ENCODE measurements around the gene IGIP. TPM values are rescaled to one million over a fixed set of nuclear protein-coding genes. Genes with fewer than 3 reads are reported as not detected.

Gene IGIP
- total RNA-seq, 5 donors from 2014 or later (not counting 1 experiment from before 2014, with no cell fraction given): 4.7 to 11.3 (median 9.7) TPM

DNA sequence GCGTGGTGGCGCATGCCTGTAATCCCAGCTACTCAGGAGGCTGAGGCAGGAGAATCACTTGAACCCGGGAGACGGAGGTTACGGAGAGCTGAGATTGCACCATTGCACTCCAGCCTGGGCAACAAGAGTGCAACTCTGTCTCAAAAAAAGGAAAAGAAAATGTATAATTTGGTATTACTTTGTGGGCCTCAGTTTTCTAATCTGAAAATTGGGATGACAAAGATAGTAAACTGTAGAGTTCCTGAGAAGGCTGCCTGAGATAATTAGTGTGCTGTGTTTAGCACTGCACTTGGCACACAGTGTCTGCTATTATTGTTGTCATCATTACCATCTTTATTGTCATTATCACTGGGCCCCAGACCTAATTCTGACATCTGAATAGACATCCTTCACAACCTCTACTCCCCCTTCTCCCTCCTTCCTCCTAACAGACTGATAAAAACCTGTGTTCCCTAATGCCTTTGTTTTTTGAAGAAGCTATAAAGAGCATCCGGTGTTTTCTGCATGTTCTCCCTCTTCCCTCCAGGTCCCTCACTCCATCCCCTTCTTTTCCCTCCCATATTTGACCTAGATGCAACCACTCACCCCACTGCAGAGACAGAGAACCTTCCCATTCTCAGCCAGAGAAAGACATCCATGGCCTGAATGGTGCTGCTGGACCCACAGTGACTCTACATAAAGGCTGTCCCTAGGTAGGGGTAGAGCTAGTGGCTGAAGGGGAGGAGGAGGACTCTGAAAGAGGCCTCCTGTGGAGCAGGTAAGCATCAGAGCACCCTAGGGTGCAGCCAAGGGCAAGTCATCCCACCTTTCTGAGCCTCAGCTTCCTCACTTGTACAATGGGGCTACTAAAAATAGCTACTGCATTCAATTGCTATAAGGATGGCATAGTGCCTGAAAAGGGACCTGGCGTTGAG, 33.5 kb downstream of the IGIP start:
- no peaks in the 10 kb centered on the region for H3K36me3 ChIP-seq (ENCODE audit: control insufficient read depth in 2 of 2, extremely low read depth in 1 of 2, insufficient read depth in 1 of 2, low read length in 1 of 2)
- ChIA-PET POLR2A (no interaction called here), CTCF (interaction anchor here (0.6 to 1.6 kb wide), 7 partner anchors 14 to 1091 kb away, joined by 3 to 6 read pairs (median 4); no protein-coding TSS in a partner anchor)
- H3K4me3 Mint-ChIP-seq: no peak overlapping the region
- ATAC-seq (replicated peaks in 1 of 4) (no peak), DNase-seq (no peak)
- peaks cover 2 to 4% of the 10 kb centered on the region in 2 donors for H3K27me3 Mint-ChIP-seq
- no peaks in the 10 kb centered on the region for H3K9me3 Mint-ChIP-seq
- H3K4me1 ChIP-seq (ENCODE audit: control insufficient read depth in 1 of 2, extremely low read depth in 1 of 2, insufficient read depth in 2 of 2, low read length in 2 of 2): peaks cover 2 to 10% of the 10 kb centered on the region in 2 experiments
- peaks cover 0 to 6% of the 10 kb centered on the region in 2 experiments for H3K27me3 ChIP-seq (replicated peaks in 1 of 2; ENCODE audit: control insufficient read depth in 2 of 2, extremely low read depth in 1 of 2, insufficient read depth in 2 of 2, low read length in 1 of 2)
- H3K36me3 Mint-ChIP-seq: no peaks in the 10 kb centered on the region
- H3K27ac Mint-ChIP-seq: no peak overlapping the region
- H3K4me1 Mint-ChIP-seq: peaks cover 6 to 11% (median 8%) of the 10 kb centered on the region in 3 donors
- no peaks in the 10 kb centered on the region for H3K9me3 ChIP-seq
- no peak overlapping the region for H3K4me3 ChIP-seq (ENCODE audit: control insufficient read depth in 1 of 2, extremely low read depth in 1 of 2, low read length in 1 of 2)
- 100% methylated on average over 3 of the region's 7 CpGs for whole genome bisulfite sequencing (ENCODE audit: insufficient coverage)
- no peak overlapping the region for H3K27ac ChIP-seq (ENCODE audit: low read length)

DNA sequence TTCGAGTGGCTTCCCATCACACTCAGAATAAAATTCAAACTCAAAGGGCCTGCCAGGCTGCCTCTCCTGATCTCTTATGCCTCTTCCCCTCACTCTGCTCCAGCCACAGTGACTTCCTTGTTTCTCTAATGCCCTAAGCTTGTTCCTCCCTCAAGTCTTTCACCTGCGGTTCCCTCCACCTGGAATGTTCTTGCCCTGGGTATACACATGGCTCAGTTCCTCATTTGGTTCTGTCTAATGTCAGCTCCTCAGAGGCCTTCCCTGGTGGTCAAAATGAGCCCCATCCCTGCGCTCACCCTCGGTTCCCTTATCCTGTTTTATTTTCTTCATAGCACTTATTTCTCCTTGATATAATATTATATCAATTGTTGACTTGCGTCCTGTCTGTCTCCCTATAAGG, 36.5 kb downstream of the IGIP start:
- Histone ChIP-seq H3K27me3 (replicated peaks in 1 of 2; ENCODE audit: control insufficient read depth in 2 of 2, extremely low read depth in 1 of 2, insufficient read depth in 2 of 2, low read length in 1 of 2) (peaks cover 0 to 4% of the 10 kb centered on the region in 2 experiments), H3K36me3 (ENCODE audit: control insufficient read depth in 2 of 2, extremely low read depth in 1 of 2, insufficient read depth in 1 of 2, low read length in 1 of 2) (no peaks in the 10 kb centered on the region), H3K9me3 (no peaks in the 10 kb centered on the region), H3K4me1 (ENCODE audit: control insufficient read depth in 1 of 2, extremely low read depth in 1 of 2, insufficient read depth in 2 of 2, low read length in 2 of 2) (peaks cover 0 to 4% of the 10 kb centered on the region in 2 experiments), H3K27ac (ENCODE audit: low read length) (no peak overlapping the region), H3K4me3 (ENCODE audit: control insufficient read depth in 1 of 2, extremely low read depth in 1 of 2, low read length in 1 of 2) (no peak overlapping the region)
- H3K27ac Mint-ChIP-seq: no peak overlapping the region
- peaks cover 2 to 4% of the 10 kb centered on the region in 2 donors for H3K27me3 Mint-ChIP-seq
- WGBS (ENCODE audit: insufficient coverage): 95% methylated on average over 2 of the region's 5 CpGs
- H3K9me3 Mint-ChIP-seq: no peaks in the 10 kb centered on the region
- H3K4me1 Mint-ChIP-seq: peaks cover 0 to 3% (median 2%) of the 10 kb centered on the region in 3 donors
- ATAC-seq (replicated peaks in 1 of 4) (no peak), DNase-seq (no peak)
- ChIA-PET CTCF (no interaction called here), POLR2A (no interaction called here)
- no peak overlapping the region for H3K4me3 Mint-ChIP-seq
- peaks cover 3% of the 10 kb centered on the region for H3K36me3 Mint-ChIP-seq

DNA sequence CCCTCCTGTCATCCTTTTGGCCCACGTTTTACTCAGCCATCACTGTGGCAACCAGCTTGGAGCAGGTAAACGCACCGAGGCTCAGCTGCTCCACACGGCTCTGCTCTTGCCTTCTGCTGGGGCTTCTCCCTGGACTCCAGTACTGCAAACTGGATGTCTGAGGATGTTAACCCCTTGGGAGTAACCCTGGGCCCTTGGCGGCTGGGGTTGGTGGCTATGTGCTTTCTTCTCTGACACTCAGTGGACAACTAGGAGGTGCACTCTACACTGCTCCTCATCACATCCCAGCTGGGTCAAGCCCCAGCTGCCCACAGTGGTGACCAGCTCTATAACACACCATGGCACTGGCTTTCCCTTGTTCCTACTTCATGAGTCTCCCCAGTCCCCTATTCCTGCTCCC, 37.0 kb downstream of the IGIP start:
- no peak overlapping the region for H3K4me3 ChIP-seq (ENCODE audit: control insufficient read depth in 1 of 2, extremely low read depth in 1 of 2, low read length in 1 of 2)
- Mint-ChIP-seq H3K4me3 (no peak overlapping the region), H3K9me3 (no peaks in the 10 kb centered on the region), H3K27me3 (peaks cover 2 to 4% of the 10 kb centered on the region in 2 donors), H3K4me1 (no peaks in the 10 kb centered on the region), H3K27ac (no peak overlapping the region), H3K36me3 (peaks cover 3% of the 10 kb centered on the region)
- 71% methylated on average over 5 of the region's 5 CpGs for WGBS (ENCODE audit: insufficient coverage)
- POLR2A ChIA-PET: no interaction called here
- CTCF ChIA-PET: no interaction called here
- no peak for ATAC-seq (replicated peaks in 1 of 4)
- no peaks in the 10 kb centered on the region for H3K36me3 ChIP-seq (ENCODE audit: control insufficient read depth in 2 of 2, extremely low read depth in 1 of 2, insufficient read depth in 1 of 2, low read length in 1 of 2)
- H3K27me3 ChIP-seq (replicated peaks in 1 of 2; ENCODE audit: control insufficient read depth in 2 of 2, extremely low read depth in 1 of 2, insufficient read depth in 2 of 2, low read length in 1 of 2): peaks cover 0 to 4% of the 10 kb centered on the region in 2 experiments
- no peaks in the 10 kb centered on the region for H3K4me1 ChIP-seq (ENCODE audit: control insufficient read depth in 1 of 2, extremely low read depth in 1 of 2, insufficient read depth in 2 of 2, low read length in 2 of 2)
- DNase-seq: no peak
- no peak overlapping the region for H3K27ac ChIP-seq (ENCODE audit: low read length)
- no peaks in the 10 kb centered on the region for H3K9me3 ChIP-seq

DNA sequence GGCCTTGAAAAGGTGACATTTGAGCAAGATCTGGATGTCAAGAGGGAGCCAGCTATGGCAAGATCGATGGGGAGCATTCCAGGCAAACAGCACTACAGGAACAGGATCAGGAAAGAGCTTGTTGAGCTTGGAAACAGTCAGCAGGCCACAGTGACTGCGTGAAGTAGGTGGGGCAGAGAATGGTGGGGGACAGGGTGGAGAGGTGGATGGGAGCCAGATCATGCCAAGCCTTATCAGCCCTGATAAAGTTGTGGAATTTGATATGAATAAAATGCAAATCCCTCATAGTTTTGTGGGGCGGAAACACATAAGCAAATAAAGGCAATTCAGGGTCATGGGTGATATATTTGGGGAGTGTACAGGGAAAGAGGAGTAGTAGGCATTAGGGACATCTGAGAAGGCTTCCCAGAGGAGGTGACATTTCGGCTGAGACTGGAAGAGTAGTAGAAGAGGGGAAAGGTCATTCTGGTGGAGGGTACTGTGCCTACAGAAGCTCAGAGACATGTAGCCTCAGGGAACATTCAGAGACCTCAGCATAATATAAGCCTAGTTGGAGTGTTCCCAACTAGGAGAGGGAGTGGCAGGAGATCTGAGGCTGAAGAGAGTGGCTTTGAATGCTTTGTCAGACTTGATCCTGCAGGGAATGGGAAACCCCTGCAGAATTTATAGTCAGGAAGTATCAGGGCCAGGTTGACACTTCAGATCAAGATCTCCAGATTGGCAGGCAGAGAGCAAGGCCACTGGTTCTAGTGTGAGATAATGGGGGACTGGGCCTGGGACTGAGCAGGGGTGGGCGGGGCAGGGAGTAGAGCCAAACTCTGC, 39.6 kb downstream of the IGIP start:
- no peaks in the 10 kb centered on the region for H3K4me1 ChIP-seq (ENCODE audit: control insufficient read depth in 1 of 2, extremely low read depth in 1 of 2, insufficient read depth in 2 of 2, low read length in 2 of 2)
- POLR2A ChIA-PET: no interaction called here
- CTCF ChIA-PET: no interaction called here
- H3K27ac ChIP-seq (ENCODE audit: low read length): no peak overlapping the region
- Mint-ChIP-seq H3K27me3 (peaks cover 2 to 4% of the 10 kb centered on the region in 2 donors), H3K4me1 (no peaks in the 10 kb centered on the region), H3K4me3 (no peak overlapping the region), H3K9me3 (no peaks in the 10 kb centered on the region), H3K27ac (no peak overlapping the region), H3K36me3 (peaks cover 6% of the 10 kb centered on the region)
- ATAC-seq (replicated peaks in 1 of 4): no peak
- peaks cover 0 to 4% of the 10 kb centered on the region in 2 experiments for H3K27me3 ChIP-seq (replicated peaks in 1 of 2; ENCODE audit: control insufficient read depth in 2 of 2, extremely low read depth in 1 of 2, insufficient read depth in 2 of 2, low read length in 1 of 2)
- WGBS (ENCODE audit: insufficient coverage): 82% methylated on average over 4 of the region's 5 CpGs
- H3K36me3 ChIP-seq (ENCODE audit: control insufficient read depth in 2 of 2, extremely low read depth in 1 of 2, insufficient read depth in 1 of 2, low read length in 1 of 2): no peaks in the 10 kb centered on the region
- H3K9me3 ChIP-seq: no peaks in the 10 kb centered on the region
- no peak for DNase-seq
- H3K4me3 ChIP-seq (ENCODE audit: control insufficient read depth in 1 of 2, extremely low read depth in 1 of 2, low read length in 1 of 2): no peak overlapping the region

DNA sequence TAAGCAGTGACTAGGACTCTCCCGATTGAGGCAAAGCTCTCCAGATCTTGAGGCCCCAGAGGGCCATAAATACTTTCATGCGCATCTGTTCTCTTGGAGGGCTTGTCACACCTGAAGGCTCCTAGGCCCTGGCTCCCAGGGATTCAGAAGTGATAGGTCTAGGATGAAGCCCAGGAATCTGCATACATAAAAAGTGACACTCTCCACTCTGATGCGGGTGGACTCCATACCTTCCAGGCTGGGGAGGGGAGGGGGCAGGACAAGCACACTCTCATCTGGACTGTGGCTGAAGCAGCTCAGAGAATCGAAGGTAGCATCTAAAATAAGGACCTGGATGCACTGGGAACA, 40.2 kb downstream of the IGIP start:
- Mint-ChIP-seq H3K9me3 (no peaks in the 10 kb centered on the region), H3K4me3 (no peak overlapping the region), H3K27me3 (peaks cover 2 to 4% of the 10 kb centered on the region in 2 donors), H3K4me1 (no peaks in the 10 kb centered on the region), H3K27ac (no peak overlapping the region), H3K36me3 (peaks cover 6% of the 10 kb centered on the region)
- ATAC-seq (replicated peaks in 1 of 4) (no peak), DNase-seq (no peak)
- no peak overlapping the region for H3K4me3 ChIP-seq (ENCODE audit: control insufficient read depth in 1 of 2, extremely low read depth in 1 of 2, low read length in 1 of 2)
- no peaks in the 10 kb centered on the region for H3K4me1 ChIP-seq (ENCODE audit: control insufficient read depth in 1 of 2, extremely low read depth in 1 of 2, insufficient read depth in 2 of 2, low read length in 2 of 2)
- no peaks in the 10 kb centered on the region for H3K9me3 ChIP-seq
- 60% methylated on average over 3 of the region's 4 CpGs for WGBS (ENCODE audit: insufficient coverage)
- no peaks in the 10 kb centered on the region for H3K36me3 ChIP-seq (ENCODE audit: control insufficient read depth in 2 of 2, extremely low read depth in 1 of 2, insufficient read depth in 1 of 2, low read length in 1 of 2)
- ChIA-PET CTCF (no interaction called here), POLR2A (no interaction called here)
- H3K27ac ChIP-seq (ENCODE audit: low read length): no peak overlapping the region
- H3K27me3 ChIP-seq (replicated peaks in 1 of 2; ENCODE audit: control insufficient read depth in 2 of 2, extremely low read depth in 1 of 2, insufficient read depth in 2 of 2, low read length in 1 of 2): peaks cover 0 to 4% of the 10 kb centered on the region in 2 experiments

DNA sequence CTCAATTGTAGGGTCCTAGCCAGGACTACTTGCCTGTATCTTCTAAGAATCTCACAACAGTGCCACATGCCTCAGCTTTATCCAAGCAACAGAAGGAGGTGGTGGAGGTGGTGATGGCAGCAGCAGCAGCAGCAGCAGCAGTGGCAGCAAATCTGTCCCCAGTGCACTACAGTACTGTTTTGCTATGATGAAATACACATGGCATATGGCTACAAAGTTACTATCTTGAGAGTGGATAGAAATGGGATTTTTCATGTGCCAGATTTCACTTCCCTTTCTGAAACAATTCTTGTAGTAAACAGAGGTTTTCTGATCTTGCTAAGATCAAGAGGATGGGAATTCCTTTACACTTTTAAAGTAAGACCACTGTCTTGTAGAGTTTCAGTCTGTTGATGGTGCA, 41.2 kb downstream of the IGIP start:
- ChIA-PET POLR2A (no interaction called here), CTCF (no interaction called here)
- Mint-ChIP-seq H3K4me1 (no peaks in the 10 kb centered on the region), H3K27ac (no peak overlapping the region), H3K36me3 (peaks cover 6% of the 10 kb centered on the region), H3K9me3 (no peaks in the 10 kb centered on the region), H3K27me3 (peaks cover 2 to 4% of the 10 kb centered on the region in 2 donors), H3K4me3 (no peak overlapping the region)
- Histone ChIP-seq H3K9me3 (no peaks in the 10 kb centered on the region), H3K36me3 (ENCODE audit: control insufficient read depth in 2 of 2, extremely low read depth in 1 of 2, insufficient read depth in 1 of 2, low read length in 1 of 2) (no peaks in the 10 kb centered on the region), H3K27me3 (replicated peaks in 1 of 2; ENCODE audit: control insufficient read depth in 2 of 2, extremely low read depth in 1 of 2, insufficient read depth in 2 of 2, low read length in 1 of 2) (peaks cover 2 to 4% of the 10 kb centered on the region in 2 experiments), H3K4me1 (ENCODE audit: control insufficient read depth in 1 of 2, extremely low read depth in 1 of 2, insufficient read depth in 2 of 2, low read length in 2 of 2) (no peaks in the 10 kb centered on the region), H3K27ac (ENCODE audit: low read length) (no peak overlapping the region), H3K4me3 (ENCODE audit: control insufficient read depth in 1 of 2, extremely low read depth in 1 of 2, low read length in 1 of 2) (no peak overlapping the region)
- DNase-seq: no peak
- ATAC-seq (replicated peaks in 1 of 4): no peak
